ENCODE data around the gene UVRAG.

DNA sequence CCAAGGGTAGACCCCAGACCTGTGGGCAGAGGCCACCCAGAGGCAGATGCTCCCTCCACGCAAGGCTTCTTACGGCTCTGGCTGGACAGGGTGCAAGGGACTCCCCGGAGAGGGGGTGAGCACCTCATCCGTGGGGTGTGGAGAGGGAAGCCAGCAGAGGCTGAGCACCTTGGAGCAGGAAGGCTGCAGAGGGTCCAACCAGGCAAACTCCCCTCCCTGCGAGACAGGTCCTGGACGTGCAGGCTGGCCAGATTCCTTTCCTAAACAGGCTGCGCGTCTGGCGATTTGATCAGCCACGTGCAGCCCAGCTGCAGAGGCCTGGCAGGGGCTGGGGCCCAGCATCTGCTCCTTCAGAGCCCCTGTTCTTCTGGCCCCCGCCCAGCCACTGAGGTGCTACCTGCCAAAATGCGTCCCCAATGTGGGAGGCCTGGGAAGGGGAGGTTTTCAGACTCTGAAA lies 342.0 kb downstream of the UVRAG start:
- TF ChIP-seq, protein P1, sequence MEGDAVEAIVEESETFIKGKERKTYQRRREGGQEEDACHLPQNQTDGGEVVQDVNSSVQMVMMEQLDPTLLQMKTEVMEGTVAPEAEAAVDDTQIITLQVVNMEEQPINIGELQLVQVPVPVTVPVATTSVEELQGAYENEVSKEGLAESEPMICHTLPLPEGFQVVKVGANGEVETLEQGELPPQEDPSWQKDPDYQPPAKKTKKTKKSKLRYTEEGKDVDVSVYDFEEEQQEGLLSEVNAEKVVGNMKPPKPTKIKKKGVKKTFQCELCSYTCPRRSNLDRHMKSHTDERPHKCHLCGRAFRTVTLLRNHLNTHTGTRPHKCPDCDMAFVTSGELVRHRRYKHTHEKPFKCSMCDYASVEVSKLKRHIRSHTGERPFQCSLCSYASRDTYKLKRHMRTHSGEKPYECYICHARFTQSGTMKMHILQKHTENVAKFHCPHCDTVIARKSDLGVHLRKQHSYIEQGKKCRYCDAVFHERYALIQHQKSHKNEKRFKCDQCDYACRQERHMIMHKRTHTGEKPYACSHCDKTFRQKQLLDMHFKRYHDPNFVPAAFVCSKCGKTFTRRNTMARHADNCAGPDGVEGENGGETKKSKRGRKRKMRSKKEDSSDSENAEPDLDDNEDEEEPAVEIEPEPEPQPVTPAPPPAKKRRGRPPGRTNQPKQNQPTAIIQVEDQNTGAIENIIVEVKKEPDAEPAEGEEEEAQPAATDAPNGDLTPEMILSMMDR (IDR thresholded peaks at IDR 0.05; ENCODE audit: low read length) = no peak
- no peak for TF ChIP-seq EZH2 (optimal IDR thresholded peaks at IDR 0.05; ENCODE audit: low read depth, low read length)
